ENCODE results near the gene KLHL33.
"Not testable (repeated sequence)": the region's sequence is repeated elsewhere in the genome, so short reads cannot be mapped to it uniquely, and the experiment has no call there.

Gene KLHL33

DNA sequence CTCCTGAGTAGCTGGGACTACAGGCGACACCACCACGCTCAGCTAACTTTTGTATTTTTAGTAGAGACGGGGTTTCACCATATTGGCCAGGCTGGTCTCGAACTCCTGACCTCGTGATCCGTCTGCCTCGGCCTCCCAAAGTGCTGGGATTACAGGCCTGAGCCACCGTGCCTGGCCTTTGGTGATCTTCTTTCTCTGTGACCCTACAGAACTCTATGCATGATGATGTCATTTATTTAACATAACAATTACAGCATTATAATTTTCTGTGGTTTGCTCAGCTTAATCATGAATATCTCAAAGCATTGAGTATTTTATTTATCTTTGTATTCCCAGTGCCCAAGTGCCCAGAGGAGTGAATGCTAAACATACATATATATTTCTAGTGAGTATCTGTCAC, 16.9 kb upstream of the KLHL33 start:
- not testable (repeated sequence) for DNase-seq

DNA sequence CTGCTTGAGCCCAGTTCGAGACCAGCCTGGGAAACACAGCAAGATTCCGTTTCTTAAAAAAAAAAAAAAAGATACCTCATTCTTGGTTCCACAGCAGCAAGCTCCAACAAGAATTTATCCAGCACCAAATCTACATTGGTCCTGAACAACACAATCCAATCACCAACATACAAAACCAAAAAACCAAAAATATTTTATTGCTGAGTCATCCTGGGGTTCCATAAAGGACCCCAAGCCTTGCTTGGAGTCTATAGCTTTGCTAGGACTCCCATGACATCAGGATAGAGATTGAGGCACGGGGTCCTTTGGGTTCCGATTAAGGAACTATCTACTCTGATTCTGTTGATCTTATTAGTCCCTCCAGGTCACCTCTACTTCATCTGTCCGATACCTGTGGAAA, 10.9 kb upstream of the KLHL33 start:
- no peak for DNase-seq

DNA sequence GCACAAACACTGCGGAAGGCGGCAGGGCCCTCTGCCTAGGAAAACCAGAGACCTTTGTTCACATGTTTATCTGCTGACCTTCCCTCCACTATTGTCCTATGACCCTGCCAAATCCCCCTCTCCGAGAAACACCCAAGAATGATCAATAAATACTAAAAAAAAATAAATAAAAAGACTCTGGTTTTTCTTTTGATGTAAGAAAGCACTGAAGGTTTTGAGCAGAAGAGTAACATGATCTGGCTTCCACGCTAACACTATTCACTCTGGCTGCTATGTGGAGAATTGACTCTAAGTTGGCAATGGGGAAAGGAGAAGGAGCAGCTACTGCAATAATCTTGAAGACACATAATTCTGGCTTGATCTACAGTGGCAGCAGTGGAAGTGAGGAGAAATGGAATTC, 7.7 kb upstream of the KLHL33 start:
- not testable (repeated sequence) for DNase-seq

DNA sequence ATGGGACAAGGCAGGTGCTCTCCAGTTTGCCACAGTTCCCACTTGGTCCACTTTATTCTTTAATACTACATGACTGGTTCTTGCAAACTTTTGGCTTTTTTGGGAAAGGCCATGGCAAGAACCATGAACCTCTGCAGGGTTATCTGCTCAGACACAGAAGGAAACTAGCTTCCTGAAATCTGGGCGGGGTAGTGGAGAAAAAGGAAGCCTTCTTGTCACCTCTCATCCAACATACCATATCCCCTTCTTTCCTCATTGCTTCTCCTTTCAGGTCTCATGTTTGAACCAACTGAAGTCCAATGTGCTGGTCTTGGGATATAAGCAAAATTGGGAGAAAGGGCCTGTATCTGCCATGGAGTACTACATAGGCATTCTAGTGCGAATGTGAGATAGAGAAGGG, 5.5 kb upstream of the KLHL33 start:
- DNase-seq: no peak

DNA sequence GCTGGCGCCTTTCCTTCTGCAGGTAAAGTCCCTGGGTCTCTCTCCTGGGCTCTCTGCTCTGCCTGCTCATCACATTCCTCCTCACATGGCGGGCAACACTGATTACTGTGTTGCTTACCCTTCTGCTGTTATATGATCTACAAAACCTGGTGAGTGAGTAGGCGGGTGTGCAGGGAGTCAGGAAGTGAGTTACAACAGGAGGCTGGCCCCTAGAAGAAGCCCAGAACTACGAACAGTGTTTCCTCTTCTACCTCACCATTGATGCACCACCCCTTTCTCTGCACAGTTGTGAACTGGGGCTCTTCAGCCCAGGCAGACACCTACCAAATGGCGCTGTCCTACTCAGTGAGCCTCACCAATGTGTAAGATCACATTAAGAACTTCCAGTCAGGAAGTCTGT, 4.9 kb upstream of the KLHL33 start:
- DNase-seq: no peak

DNA sequence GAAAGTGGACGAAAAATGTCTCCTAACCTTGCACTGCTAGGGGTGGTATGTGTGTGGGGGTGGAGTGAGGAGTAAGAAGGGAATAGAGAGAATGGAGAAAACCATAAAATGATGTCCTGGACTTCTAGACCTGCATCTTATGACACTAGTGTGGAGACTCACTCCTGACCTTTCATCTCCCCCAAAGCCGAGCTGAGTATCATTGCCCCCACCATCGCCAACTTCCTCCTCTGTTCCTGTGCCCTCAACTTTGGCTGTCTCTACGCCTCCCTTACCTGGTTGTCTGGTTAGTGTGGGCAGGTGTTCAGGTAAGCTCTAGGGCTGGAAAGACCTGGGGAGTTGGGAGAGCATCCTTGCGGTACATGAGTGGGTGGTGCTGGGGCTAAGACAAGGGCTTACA, 4.5 kb upstream of the KLHL33 start:
- no peak for DNase-seq

DNA sequence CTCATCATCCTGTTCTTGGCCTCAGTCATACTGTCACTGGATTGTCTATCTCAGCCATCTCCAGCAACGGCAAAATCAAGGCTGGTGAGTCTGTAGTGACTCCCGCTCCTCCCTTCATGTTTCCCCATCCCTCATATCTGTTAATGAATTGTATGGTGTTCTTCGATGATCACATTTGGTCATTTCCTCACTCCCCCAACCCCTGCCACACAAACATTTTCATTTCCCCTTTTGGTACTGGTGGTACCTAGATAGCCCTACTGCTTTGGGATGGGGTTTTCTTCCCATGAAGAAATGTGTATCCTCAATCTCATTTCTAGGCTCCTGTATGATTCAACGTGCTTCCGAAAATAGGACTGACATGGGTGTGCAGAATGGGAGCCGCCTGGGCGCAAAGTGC, 2.7 kb upstream of the KLHL33 start:
- DNase-seq: no peak

DNA sequence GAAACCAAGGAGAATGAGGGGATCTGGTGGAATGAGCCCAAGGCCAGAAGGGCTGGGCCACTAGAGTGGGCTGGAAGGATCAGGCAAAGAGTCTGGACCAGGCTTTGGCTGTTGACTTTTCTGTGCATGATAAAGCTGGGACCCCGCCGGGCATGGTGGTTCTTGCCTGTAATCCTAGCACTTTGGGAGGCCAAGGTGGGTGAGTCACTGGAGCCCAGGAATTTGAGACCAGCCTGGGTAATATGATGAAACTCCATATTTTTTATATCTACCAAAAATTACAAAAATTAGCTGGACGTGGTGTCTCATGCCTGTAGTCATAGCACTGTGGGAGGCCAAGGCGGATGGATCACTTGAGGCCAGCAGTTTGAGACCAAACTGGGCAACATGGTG, 393 bp upstream of the KLHL33 start:
- no peak for DNase-seq

DNA sequence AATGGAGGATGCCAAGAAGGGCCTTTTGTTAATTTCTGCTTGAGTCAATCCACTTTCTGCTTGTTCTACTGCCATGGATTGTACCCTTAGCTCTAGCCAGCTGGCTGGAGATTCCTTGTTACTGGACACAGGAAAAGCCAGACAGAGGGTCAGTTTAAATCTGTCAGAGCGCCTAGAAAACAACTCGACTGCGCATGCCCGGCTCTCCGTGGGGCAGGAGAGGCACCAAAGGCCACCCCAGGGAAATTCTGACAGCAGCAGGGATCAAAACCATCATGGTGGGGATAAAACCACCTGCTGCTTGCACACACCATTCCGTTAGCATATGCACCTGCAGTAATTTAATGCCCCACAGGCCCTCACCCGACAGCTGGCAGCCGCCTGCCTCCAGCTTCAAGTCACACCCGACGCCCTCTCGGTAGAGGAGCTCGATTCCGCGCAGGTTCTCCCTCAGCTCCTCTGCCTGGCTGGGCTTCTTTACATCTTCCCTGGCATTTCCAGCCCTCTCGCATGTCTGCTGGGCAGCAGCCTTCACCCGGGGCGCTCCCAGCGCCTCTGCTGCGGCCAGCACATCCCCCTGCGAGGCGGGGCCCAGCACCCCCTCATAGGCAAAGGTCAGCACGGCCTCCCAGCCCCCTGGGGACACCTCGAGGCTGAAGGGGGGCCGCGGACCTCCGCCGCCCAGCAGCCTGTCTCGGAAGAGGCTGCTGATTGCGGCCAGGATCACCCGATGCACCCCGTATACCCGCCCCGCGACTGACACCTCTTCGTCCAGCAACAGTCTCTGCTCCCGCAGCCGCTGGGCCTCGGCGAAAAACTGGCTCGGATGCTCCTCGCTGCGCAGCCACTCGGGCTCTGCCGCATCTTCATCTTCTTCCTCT, 1.0 kb downstream of the KLHL33 start:
- no peak for DNase-seq

DNA sequence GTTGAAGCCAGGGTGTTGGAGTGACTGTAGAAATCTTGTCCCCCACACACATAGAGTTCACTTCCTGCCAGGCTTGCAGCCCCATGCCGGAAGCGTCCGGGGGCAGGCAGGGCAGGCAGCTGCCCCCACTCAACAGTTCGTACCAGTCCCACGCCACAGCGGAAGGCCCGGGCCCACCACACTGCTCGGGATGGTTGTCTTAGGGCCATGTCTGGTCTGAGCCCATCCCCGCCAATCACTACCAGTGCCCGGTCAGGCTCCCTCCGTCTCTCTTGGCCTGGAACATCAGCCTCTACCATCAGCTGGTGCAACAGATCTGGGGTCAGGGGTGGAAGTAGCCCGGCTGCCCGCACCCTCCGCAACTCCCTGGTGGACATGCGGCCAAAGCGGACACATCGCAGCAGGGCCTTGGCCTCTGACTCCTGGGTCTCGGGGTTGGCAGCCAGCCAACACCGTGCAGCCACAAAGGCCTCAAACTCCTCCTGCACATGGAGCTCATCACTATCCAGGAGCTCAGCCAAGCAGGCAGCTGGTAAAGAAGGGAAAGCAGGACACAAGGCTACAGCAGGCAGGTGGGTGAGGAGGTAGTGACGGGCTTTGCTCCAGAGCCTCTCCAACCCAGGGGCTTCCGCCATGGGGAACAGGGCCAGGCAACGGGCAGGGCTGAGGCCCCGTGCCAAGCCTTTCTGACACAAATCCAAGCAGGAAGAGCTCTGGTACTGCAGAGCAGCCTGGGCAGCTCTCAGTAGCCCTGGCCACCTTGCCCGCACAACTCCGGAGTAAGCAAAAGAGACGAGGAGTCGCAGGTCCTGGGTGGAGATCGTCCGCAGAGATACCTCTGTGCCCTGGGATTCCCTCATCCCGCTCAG, 5.9 kb downstream of the KLHL33 start:
- DNase-seq: peak; percentile 28

DNA sequence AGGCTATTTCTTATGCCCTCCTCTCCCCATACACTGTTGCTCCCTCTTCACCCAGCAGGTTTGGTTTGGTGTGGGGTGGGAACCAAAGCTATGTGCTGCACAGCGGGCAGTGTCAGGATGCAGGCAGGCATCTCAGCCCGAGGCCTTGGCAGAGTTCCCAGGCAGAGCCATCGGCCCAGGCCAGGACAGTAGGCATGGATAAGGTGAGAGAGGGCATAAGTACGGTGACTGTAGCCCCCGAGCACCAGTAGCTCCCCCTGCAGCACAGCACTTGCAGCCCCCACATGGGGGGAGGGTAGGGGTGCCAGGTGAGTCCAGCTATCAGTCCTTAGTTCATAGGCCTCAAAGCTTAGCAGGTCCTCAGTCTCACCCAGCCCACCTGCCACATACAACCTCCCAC, 7.2 kb downstream of the KLHL33 start:
- no peak for DNase-seq

DNA sequence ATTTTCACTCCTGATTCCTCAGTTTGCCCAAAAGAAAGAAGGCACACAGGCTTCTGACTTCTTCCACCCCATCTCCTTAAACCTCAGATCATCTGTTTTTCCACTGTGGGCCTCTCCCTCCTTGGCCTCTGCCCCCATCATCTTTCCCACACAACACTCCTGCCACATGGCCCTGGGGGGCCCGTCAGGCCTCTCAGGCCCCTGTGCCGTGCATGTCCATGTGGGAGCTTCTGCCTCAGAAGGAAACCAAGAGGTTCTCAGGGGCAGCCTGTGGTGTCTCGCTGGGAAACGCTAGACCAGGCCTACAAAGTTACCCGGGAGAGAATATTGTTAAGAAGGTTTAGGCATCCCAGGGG, 8.0 kb downstream of the KLHL33 start:
- no peak for DNase-seq

DNA sequence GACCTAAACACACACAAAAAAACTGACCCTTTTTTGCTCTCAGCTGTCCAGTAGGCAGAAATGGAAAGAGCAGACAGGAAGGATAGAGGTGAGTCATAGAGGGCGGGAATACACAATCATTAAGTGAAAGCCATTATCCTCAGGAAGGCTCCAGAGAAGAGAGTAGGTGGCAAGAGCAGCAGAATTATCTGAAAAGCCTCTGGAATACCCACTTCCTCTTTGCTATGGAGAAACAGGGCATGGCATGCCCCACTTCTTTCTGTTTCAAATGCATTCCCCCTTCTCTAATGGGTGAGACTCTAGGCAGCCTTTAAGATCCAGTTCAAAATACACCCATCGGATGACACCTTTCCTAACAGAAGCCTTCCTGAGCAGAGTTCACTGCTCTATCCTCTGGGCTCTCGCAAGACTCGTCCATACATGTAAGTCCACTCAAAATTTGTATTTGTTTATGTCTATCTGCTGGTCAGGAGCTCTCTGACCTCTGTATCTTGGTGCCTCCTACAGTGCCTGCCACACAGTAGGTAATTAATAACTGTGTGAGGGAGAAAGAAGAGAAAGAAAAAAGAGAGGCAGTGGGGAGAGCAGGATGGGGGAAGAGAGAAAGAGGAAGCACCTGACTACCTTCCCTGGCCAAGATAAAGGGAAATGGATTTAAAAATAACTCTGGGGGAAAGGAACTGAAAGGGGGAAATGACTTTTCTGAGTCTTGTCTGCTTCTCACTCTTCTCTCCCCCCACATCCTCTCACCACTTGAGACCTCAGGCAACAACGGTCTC, 8.5 kb downstream of the KLHL33 start:
- DNase-seq: no peak

DNA sequence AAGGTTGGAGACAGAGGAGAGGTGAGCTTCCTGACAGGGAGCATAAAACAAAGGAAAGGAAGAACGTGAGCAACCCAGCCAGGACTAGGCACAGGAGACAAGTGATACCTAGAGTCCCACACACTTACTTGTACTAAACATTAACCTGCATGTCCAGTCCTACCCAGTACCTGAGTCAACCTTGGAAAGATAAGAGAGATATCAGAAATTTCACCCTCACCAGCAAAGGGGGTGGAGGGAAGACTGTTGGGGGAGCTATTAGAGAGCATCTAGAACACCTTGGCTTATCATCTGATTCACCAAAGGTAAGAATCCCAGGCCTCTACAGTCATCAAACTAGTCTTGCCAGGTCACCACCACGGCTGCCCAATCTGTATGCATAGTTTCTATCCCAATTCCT, 11.1 kb downstream of the KLHL33 start:
- no peak for DNase-seq

DNA sequence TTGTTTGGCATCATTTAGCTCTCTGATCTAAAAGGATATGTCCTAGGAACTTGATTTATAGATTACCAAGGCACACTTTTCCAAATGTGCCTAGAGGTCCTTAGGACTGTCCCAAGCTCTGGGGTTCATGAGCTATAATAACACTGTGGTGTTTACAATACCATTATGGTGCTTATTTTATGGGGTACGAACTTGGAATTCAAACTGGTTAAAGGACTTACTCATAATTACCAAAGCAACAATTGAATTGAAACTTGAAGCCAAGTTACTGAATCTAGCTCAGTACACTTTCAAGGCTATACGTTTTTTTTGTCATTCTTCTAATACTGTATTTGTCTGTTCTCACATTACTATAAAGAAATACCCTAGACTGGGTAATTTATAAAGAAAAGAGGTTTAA, 13.1 kb downstream of the KLHL33 start:
- DNase-seq: no peak

DNA sequence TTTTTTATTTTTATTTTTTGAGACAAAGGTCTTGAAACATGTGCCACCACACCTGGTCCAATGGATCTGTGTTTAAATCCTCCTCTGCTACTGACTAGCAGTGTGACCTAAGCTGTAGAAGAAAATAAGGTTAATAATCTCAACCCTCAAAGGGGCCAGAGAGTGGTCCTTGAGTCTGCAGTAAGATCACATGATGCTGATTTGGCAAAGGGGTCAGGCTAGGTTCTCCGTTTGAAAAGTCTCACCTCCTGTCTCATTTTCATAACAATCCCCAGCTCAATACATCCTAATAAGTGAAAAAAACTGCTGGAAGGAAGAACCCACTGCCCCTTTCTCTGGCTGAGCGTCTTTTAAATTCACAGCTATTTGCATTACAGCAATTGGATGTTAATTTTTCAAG, 14.7 kb downstream of the KLHL33 start:
- no peak for DNase-seq

DNA sequence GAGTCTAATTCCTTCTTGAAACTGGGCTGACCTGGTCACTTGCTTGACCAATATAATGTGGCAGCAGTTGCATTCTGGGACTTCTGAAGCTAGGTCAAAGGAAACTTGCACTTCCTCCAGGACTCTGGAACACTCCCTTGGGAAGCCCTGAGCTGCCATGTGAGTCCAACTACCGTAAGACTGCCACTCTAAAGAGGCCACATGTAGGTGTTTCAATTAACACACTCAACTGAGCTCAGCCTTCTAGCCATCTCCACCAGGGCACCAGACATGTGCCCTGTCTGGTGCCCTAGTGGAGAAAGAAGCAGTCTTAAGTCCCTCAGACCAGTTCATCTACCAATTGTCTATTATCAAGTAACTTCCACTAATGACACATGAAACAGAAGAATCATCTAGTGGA, 16.5 kb downstream of the KLHL33 start:
- DNase-seq: no peak

DNA sequence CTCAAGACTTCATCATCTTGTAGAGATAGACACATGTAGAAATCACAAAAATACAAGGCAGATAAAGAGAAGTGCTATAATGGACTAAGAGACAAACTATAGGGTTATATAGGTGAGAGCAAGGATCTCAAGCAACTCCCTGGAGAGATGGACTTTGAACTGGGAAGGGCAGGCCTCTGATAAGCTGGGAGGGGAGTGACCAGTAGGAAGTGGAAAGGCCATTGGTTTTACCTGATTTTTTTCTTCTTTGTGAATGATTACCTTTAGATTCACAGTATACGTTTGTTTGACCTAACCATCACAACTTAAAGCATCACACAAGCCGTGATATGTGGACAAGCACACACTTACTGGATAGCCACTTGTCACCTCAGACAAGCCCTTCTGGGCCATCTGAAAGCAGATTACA, 17.5 kb downstream of the KLHL33 start:
- no peak for DNase-seq

DNA sequence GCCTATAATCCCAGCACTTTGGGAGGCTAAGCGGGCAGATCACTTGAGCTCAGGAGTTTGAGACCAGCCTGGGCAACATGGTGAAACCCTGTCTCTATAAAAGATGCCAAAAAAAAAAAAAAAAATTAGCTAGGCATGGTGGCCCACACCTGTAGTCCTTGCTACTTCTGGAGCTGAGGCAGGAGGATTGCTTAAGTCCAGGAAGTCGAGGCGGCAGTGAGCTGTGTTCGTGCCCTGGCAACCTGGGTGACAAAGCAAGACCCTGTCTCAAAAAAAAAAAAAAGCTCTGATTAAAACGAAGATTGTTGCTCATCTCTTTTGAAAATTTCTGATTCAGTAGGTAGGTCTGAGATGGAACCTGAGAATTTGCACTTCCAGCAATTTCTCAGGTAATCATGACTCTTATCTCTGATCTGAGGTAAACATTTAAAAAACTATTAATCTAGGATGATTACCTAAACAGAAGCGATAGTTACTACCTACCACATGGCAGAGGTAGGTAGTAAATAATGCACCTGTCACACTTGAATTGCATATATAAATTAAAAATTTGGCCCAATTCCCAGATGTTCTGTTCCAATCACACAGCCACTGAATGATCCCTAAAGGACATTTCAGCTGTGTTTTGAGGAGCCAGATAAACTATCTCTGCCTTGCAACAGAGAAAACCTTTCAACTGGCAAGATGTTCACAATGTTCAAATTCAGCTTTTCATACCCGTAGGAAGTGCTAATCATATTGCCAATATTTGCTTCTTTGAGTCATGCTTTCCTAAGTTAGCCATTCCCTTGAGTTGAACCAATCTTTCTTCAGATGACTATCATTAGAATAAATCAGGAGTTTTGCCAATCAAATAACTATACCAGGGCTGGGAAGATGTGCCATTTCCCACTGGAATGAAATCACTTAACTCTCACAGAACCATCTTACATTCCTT, 18.4 kb downstream of the KLHL33 start:
- DNase-seq: peak; percentile 89

DNA sequence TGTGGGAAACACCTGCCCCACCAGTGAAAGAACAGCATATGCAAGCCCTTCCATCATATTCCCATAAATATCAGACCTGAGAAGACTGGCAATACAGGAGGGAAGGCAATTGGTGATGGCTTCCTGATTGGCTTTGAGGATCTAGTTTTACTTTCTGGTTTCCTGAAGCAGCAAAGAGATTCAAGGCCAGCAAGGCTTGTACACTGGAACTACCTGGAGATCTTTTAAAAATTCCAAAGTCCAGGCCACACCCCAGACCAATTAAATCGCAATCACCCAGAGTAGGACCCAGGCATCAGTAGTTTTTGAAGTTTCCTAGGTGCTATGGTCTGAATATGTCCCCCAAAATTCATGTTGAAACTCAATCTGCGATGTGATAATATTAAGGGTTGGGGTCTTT, 19.7 kb downstream of the KLHL33 start:
- no peak for DNase-seq

DNA sequence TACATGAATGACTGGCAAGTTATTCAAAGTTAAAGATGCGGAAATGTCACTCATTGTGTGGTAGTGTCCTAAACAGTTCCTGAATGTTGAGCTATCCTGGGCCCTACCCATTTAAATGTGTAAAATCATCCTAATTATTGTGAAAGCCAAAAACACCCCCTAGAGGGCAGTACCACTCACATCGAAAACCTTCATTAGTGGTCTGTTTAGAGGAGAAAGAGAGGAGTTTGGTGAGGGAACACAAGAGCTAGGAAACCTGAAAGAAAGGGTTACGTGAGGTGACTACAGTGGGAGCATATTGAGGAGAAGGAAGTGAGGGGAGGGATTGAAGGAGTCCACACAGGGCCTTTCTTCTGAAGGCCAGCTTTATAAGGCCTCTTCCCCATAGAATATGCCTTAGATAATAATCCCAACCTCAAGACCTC, 20.2 kb downstream of the KLHL33 start:
- DNase-seq: peak; percentile 15

DNA sequence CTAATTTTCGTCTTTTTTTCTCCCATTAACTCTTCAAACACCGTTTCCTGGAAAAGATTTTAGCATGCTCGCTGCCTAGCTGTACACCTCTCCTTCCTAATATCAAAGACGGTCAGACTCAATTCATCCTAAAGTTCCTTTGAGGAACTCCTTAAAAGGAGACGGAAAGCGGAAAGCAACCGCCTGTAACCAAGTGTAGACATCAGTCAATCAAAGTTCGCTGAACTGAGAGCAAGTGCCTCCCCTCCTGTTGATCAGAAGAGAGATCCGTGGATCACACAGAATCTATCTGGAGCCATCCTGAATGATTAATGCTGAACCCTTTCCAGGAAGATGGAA, 22.3 kb downstream of the KLHL33 start:
- DNase-seq: no peak
